ENCODE results near the gene USP48.

- TF ChIP-seq CTCF (conservative IDR thresholded peaks at IDR 0.05 in 1 of 2, IDR thresholded peaks at IDR 0.05 in 1 of 2; ENCODE audit: low read depth in 1 of 2, low read length in 2 of 2) (no peak), EZH2 (IDR thresholded peaks at IDR 0.05; ENCODE audit: low read length, missing control alignments) (no peak)
These were observed 91.2 kb downstream of the USP48 start for GRCh38 chr1:21691739-21692138.
